GM10847 (cell line): ENCODE results near the gene STXBP6.

Source experiments
- POLR2A ChIP-seq: IDR thresholded peaks from 2 replicates; pipeline ENCODE4 v1.6.1; 2011; ENCODE audit not compliant: insufficient read length; ENCODE audit errors: extremely low read depth

Gene STXBP6

DNA sequence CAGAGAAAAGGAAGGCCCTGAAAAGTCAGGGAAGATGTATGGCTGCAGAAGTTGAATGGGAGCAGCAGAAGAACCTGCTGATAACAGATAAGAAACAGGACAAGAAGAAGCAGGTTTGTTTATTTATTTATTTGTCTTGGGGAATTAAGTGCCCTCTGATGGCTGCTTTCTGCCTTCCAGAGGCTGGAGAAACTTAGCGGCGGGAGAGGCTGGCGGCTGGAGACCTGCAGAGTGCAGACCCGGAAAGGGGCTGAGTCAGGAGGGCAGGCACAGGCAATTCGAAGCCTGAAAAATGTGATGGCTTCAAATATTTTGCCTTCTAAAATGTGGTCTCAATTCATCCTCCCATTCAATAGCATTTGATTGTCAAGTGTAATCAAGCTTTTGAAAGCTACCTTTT is 247.7 kb downstream of the STXBP6 start:
- no peak for TF ChIP-seq POLR2A

DNA sequence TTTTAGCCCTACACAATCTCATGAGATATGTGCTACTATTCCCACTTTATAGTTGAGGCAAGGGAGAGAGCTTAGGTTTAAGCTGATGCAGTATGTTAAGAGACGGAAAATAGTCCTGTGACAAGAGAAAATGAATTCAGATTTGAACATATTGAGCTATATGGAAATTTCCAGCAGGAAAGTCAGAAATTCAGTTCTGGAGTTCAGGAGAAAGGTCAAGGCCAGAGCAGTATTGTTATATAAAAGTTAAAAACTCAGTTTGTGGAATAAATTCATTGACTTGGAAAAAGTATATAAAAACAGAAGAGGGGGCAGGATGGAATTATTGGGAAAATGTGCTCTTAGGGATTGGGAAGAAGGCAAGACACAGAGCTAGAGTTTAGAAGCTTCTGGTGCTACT is 248.9 kb downstream of the STXBP6 start:
- TF ChIP-seq POLR2A = no peak

DNA sequence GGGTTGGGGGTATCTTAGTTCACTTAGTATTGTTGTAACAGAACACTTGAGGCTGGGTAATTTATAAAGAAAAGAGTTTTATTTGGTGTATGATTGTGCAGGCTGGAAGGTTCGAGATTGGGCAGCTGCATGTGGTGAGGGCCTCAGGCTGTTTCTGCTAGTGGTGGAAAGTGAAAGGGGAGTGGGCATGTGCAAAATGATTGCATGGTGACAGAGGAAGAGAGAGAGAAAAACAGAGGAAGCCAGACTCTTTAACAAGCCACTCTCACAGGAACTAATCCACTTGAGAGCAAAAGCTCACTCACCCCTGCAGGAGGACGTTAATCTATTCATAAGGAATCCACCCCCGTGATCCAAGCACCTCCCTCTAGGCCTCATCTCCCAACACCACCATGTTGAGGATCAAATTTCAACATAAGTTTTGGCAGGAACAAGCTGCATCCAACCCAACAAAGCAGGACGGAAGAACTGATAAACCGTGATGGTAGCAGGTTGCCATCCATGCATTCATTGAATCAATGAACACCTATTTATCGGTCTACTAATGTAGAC is 251.0 kb downstream of the STXBP6 start:
- no peak for TF ChIP-seq POLR2A

GRCh38 chr14:24795406-24795805 is 254.5 kb downstream of the STXBP6 start:
- no peak for TF ChIP-seq POLR2A

DNA sequence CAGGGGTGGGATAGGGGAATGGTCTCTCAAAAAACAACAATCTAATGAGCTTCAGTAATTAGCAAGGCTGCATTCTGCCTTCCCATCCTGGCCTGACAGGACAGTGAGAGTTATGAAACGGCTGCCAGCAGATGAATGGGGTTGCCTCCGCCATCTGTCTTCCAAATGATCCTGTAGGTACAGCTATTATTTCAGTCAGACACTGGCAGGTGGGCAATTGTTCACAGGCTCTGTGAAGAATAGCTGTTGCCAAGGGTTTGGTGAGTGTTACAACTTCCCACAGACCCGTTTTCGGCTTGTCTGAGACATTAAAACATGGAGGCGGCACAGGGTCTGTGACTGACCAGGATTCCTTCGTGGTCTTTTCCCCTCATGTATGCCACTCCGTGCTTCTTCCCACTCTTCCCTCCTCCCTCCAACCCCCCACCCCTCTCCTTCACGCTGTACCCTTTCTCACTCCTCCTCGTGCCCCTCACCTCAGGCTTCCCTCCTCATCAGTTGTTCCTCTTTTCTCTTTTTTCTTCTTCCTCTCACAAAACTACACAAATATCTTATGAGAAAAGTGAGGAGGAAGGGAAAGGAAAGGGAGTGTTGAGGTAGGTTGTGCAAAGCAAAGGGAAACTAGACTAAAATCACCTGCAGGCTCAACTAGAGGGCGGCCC is 255.2 kb downstream of the STXBP6 start:
- no peak for TF ChIP-seq POLR2A

DNA sequence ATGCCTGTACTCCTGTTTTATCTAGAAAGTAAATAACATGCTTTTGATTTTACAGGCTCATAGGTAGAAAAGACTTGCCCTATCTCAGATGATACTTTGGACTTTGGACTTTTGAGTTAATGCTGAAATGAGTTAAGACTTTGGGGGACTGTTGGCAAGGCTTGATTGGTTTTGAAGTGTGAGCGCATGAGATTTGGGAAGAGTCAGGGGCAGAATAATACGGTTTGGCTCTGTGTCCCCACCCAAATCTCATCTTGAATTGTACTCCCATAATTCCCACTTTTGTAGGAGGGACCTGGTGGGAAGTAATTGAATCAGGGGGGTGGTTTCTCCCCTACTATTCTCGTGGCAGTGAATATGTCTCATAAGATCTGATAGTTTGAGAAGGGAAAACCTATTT is 259.8 kb downstream of the STXBP6 start:
- TF ChIP-seq POLR2A = no peak

DNA sequence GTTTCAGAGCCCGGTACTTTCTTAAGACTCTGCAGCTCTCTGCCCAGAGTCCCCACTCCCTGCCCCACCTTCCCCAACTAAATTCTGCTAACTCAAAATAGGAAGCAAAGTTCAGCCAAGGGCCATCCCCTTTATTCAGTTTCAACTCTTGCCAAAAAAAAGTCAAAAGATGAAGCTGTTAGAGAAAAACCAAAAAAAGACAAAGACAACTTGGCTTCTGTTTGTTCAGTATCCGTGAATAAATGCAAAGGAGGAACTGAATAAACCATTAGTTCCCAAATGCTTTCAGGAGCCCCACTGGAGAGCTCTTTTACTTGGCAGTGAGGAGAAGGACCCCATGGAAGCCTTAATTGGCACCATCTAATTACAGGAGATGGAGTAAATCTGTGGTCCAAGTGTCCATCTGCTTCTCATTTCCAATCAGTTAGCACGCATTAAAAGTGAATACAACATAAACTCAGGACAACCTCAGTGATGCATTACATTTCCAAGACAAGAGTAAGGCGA is 260.5 kb downstream of the STXBP6 start:
- no peak for TF ChIP-seq POLR2A

- TF ChIP-seq POLR2A = no peak
Measured at GRCh38 chr14:24785698-24786097, 264.2 kb downstream of the STXBP6 start.

GRCh38 chr14:24784981-24785380 is 265.0 kb downstream of the STXBP6 start:
- no peak for TF ChIP-seq POLR2A

DNA sequence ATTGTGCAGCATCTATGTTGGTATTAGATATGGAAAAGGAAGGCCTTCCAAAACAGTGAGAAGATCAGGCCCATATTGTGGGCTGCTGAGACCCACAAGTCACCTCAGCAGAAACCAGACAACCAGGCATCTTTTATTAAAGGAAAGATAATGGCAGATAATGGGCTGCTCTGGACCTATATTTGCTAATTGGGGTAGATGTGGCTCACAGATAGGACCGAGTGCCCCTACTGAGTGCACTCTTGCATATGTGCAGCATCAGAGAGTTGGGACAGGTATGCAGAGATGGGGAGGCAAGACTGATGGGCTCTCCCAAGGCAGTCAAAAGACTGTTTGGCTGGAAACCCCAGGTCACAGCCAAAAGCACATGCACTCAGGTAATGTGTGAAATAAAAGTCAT is 266.2 kb downstream of the STXBP6 start:
- TF ChIP-seq POLR2A = no peak

DNA sequence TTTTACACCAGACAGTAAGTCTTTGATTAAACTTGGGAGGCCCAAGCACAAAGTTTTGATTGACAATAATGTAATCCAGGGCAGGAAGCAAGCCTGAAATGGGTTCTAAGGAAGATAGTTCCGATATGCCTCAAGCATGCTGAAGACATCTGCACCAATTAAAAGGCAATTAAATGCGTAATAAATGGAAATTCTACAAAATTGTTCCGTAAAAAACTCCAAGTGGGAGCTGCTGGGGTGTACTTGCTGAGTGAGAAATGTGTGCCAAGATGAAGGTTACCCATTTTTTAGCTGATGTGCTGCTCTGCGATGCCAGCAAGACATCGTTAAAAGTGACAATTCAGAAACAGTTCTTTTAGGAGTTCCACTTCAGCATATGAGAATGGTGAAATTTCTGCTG is 269.7 kb downstream of the STXBP6 start:
- no peak for TF ChIP-seq POLR2A

DNA sequence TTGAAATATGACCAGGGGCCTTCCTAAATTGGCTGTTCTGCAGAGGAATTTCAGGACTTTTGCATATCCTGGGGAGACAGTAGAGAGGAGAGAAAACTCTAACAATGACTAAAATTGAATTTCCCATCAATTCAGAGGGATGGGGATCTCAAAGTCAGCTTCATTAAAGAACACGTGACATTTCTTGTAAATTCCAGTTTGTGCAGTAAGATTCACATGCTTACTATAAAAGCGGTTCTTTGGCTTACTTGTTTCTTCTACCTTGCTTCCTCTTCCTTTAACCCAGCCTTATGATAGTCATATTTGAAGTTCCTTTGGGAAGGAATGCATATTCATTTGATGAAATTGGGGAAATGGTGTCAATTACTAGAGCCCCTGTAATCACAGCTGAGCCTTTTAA is 272.3 kb downstream of the STXBP6 start:
- no peak for TF ChIP-seq POLR2A

GRCh38 chr14:24775950-24776349 is 274.0 kb downstream of the STXBP6 start:
- no peak for TF ChIP-seq POLR2A

DNA sequence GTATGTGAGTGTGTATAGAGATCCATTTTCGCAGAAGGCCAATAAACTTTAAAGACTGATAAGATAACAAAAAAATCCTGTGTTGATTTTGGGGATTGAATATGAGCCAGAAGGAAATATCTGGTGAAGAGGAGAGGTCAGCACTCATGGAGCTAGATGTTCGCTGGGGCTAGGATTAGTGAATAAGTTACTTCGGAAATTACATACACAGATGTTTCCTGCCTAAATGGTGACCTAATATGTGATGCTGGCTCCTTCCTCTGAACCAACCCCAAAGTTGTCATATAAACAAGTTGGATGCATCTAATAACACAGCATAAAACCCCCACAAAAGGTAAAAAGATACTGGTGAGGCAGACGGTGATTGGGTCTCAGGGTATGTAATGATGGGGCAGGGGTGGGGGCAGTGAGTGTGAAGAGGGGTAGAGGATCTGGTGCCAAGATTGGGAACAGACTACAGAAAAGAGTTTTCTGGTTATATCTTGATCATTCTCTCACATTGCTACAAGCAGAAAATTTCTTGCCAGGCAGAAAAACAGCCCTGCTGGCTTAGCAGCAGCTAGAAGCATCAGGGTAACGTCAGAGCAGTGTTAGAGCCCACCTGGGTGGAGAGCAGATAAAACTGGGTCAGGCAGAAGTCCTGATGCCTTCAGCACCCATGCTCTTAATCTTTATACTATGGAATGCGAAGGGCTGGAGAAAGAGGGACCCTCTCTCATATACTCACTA is 275.6 kb downstream of the STXBP6 start:
- TF ChIP-seq POLR2A = no peak

GRCh38 chr14:24766434-24766833 is 283.5 kb downstream of the STXBP6 start:
- no peak for TF ChIP-seq POLR2A

- TF ChIP-seq POLR2A = no peak
Measured at GRCh38 chr14:24761141-24761540, 288.8 kb downstream of the STXBP6 start.
